Measurements from ENCODE around the gene POLL.
"Not testable (repeated sequence)": the region's sequence is repeated elsewhere in the genome, so short reads cannot be mapped to it uniquely, and the experiment has no call there.

The POLL gene

DNA sequence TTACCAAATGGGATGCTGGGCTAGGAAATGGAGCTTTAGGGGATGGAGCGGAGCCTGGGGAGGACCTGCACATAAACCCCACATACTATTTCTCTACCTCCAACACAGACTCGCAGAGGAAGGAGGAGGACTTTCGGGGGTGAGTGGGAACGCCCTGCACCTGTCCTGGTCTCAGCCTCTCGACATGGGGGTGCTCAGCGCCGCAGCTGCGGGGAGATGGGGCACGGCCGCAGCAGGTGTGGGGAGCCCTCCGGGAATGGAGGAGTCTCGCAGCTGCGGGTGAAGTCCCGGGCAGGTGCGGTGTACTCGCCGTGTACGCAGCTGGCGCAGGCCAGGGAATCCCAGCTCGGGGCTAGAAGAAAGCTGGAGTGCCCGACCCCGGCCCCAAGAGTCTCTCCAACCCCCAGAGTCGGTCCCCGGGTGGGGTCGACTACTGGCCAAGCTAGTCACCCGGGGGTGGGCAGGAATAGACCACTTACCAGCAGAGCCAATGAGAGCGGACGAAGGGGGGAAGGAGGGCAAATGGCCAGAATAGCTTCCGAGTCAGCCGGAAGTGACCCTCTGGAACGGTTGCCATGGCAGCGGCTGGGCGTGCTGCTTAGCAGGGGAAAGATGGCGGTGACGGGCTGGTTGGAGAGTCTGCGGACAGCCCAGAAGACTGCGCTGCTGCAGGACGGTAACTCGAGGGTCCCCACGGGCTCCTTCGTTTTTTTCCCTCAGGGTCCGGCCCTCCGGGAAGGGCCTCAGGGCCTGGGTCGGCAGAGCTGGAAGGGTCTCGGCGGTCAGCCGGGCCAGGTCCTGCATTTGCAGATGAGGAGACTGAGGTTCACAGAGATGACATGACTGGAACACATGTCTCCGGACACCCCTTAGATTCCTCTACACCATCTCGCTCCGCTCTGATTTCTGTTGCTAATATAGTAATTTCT lies at the start of gene POLL, which contains the start of gene DPCD:
Gene POLL (minus strand): TSS at position 533 of the 929 bp plus-strand sequence. CDS start 897 bp downstream, outside the sequence.
Gene DPCD (plus strand): TSS at position 597 of the 929 bp plus-strand sequence. CDS start 16 bp downstream, at position 613.
- peak; percentile 92 to 93 for DNase-seq

DNA sequence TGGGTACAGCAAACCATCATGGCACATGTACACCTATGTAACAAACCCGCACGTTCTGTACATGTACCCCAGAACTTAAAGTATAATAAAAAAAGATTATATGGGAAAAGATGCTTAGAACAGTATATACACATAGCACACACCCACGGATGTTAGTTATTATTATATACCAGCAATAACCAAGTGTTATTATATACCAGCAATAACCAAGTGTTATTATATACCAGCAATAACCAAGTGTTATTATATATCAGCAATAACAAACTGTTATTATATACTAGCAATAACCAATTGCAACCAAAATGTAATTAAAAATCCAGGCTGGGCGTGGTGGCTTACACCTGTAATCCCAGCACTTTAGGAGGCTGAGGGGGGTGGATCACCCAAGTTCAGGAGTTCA lies 45.5 kb upstream of the POLL start:
- DNase-seq = not testable (repeated sequence)

DNA sequence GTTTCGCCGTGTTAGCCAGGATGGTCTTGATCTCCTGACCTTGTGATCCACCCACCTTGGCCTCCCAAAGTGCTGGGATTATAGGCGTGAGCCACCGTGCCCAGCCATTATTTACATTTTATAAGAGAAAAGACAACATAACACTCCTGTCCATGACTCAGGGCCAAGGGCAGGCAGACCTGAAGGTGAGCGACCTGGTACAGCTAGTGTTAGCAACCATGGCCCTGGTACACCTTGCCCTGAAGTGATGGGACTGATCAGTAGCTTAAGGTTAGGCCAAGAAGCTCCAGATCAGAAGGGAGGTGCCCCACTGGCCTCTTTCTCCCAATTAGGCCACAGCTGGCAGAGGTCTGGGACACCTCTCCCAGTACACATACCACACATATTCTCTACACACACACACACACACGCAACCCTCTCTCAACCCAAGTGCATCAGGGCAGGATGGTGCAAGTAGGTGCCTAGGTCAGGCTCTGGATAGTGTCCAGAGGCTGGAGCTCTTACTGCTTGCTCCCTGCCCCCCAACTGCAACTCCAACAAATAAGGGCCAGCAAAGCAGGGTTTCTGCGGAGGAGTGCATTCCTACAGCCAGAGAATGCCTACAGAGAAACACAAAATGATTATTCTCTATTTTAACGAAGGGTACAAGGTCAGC lies 43.9 kb upstream of the POLL start:
- DNase-seq = no peak

DNA sequence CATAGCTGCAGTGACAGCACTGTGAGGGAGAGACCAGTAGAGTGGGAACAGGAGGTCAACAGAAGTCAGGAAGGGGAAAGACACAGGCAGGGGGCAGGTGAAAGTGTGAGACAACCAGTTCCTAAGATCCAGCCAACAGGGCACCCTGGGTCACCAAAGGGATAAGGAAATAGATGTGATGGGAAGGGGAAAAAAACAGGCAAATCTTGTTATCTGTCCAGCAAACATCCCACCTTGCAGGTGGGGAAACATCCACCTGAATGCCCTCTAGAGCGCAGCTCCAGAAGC lies 42.5 kb upstream of the POLL start:
- DNase-seq = no peak

DNA sequence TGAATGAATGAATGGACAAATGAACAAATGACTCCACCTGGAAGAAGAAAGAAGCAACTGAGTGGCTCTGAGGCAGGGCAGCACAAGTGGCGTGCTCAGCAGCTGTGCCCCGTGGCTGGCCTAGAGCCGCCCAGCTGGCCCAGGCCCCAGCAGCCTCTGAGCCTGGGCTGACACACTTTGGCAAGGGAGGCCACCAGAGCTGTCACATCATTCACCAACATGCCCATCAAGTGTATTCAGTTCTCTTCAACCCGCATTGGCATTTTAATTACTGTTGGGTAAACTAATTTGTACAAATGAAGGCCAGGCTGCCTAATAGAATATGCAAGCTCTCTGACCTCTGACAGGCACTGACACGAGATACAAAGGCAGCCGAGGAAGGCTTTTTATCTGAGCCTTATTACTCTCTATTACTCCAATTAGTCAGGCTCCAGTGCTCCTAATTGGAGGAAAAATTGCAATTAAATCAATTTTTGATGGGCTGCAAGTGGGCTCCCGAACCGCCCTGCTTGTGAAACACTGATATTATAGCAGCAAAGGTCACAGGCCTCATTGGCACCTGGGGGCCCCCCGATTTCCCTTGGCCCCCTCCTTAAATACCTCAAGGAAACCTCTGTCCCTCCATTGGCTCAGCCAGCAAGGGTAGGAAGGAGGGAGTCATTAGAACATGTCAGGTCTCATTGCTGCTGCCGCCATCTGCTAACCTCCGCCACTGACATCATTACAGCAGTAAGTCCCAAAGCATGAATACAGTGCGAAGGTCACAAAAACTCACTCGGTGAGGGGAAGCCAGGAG lies 42.0 kb upstream of the POLL start:
- DNase-seq = no peak

DNA sequence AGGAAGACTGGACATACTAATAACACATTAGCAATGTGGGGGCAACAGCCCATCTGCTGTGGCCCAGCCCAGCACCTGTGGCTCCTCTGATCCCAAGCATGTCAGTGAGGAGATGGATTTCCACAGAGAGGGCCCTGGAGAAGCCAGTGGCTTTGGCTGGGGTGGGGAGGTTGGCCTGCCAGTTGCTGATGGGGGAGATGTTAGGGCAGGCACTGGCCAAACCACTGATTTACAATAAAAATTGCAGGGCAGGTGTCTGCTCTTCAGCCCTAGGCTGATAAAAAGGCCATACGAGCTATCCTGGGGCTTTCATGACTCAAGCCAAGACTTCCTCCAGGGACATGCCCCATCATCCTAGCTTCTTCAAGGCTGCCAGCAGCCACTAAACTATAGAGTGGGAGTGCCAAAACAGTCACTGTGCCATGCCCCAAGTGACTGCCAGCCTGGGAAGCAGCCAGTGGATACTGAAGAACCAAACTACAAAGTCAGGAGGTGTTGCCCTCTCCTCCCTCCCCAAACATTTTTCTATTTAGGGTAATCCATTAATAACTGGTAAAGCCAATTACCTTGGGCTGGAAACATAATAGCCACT lies 37.9 kb upstream of the POLL start:
- DNase-seq = no peak

DNA sequence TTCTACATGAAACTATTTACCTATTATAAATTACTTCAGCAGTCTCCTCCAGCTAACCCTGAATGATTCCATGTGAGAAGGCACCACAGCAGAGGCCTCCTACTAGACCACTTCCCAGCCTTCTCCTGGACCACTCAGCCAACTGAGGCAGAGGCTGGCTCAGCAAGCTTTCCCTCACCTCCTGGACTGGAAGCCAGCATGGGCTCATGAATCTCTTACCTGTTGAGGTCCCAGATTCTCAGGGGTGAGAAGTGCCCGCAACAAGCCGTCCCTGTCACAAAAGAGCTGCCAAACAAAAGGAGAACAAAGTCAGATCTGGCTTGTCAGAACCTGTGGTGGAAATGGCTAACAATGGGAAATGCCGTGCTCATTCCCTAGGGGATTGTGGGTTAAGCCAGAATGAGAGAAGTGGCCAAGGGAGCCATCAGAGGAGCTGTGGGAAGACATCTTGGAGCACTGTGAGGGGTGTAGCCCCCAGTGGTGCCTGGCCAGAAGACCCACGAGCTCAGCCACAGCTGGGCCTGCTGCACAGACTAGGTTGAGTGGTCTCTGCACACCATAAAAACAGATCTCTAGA lies 36.6 kb upstream of the POLL start:
- no peak for DNase-seq

DNA sequence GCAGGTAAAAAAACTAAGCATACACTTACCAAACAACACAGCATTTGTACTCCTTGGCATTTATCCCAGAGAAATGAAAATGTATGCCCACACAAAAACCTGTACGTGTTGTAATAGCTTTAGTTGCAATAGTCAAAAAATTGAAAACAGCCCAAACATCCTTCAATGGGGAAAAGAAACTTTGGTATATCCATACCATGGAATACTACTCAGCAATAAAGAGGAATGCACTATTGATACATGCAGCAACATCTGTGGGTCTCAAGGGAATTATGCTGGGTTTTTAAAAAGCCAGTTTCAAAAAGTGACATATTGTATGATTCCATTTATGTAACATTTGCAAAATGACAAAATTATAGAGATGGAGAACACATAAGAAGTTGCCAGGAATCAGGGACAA lies 35.5 kb upstream of the POLL start:
- no peak for DNase-seq

DNA sequence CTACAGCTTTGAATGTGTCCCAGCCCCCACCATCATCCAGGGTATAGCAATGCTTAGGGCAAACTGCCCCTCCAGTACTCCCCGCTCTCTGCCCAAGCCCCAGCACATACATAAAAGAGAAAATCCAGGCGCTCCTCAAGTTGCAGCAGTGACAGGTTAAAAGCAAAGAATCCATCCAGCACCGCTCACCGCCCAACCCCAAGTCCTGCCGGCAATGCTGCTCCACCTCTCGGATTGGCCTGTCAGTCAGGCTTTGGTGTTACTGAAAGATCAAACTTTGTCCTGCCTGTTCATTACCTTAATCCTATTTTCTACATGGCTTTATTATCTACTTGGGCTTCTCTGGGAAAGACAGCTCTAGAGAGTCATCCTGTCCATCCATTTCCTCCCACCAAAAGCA lies 31.9 kb upstream of the POLL start:
- DNase-seq = no peak

DNA sequence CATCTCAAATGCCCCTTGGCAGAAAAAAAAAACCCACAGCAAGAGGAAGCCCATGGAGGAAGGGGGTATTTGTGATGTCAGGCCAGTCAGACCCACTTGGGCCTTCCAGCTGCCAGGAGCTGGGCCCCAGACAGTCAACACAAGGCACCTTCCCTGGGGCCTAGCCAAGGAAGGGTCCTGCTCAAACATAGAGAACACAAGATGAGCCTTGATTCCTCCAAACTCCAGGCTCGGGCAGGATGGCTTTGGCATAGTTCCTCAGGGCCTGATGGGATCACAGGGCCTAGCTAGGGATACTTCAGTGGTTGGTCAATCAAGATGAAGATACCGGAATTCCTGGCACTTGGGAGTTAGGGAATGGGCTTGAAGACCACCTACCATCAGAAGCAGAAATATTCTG lies 30.8 kb upstream of the POLL start:
- DNase-seq = no peak

DNA sequence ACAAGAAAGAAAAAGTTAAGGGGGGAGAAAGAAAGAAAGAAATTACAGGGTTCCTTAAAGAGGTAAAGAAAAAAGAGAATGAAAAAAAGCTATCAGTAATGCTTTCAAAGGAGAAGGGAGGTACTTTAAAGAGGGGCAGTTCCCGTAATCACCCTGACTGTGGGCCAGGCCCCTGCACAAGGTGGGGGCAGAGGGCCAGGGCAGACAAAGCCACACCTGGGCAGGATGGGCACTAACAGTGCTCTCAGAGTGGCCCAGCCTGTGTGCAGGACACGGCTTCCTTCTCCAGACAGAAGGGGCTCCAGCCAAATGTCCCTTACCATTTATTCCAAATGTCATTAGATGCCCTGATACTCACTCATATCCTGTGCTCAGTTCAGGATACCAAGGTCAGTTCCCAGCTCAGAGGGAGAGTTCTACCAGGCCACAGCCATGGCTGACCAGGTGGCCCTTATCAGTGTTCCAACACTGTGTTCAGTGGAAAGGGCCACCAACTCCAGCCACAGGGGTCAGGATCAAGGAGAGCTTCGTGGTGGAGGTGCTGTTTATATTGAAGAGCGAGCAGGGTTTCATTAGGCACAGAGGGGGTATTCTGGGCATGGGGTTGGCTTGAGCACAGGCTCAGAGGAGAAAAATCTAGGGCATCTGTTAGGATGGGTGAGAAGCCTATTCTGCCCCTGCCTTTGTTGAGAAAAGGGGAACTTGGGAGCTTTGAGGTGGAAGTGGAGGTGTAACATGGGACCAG lies 29.9 kb upstream of the POLL start:
- no peak for DNase-seq

DNA sequence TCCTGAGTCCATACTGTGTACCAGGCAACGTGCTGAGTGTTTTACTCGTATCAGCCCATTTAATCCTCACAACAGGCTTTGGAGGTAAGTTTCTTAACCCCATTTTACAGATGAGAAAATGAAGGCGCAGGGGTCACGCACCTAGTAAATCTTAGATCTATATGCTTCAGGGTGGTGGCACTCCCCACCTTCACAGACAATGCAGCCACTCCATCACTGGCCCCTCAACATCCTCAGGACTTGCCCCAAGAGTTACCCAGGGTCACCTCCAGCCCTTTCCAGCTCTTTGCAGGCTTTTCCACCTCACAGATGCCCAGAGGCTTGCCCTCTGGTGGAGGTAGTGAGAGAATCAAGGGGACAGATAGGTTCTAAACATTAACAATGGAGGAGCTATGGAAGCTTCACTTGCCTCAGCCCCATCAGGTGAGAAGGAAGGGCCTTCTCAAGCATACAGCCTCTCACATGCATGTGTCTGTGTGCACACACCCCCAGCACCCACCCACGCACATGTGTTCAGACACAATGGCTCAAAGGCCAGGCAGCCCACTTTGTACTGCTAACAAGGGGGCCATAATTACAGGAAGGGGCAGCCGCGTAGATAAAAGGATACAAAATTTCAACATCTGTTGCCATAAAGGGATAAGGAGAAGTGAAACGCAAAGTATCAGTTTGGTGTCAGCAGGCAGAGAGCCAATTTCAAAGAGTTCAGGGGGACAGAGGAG lies 29.2 kb upstream of the POLL start:
- no peak for DNase-seq

DNA sequence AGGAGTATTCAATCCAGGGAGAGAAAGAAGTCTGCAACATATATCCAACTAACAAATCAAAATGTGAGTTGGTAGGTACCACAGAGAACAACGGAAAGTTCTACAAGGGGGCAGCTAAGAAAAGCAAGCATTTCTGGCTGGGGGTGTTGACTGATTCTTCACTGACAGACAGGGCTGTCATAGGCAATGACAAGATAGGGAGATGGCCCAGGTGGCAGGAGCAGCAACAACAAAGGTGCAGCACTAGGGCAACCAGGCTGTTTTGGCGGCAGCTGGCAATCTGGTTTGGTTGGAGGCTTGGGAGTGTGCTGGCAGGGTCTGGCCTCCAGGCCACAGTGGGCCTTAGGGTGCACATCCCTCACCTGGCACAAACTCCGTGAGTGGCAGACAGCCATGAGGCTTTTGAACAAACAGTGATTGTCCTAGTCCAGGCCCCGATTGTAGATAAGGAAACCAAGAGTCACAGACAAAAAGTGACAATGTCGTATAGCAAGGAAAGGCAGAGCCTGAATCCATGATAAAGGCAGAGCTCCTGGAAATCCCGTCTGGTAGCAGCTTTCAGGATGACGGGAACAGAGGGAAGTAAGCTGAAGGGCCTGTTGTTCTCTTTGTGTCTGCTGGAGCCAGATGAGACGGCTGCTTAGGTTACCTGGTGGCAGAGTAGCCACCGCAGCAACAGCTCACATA lies 28.5 kb upstream of the POLL start:
- no peak for DNase-seq

DNA sequence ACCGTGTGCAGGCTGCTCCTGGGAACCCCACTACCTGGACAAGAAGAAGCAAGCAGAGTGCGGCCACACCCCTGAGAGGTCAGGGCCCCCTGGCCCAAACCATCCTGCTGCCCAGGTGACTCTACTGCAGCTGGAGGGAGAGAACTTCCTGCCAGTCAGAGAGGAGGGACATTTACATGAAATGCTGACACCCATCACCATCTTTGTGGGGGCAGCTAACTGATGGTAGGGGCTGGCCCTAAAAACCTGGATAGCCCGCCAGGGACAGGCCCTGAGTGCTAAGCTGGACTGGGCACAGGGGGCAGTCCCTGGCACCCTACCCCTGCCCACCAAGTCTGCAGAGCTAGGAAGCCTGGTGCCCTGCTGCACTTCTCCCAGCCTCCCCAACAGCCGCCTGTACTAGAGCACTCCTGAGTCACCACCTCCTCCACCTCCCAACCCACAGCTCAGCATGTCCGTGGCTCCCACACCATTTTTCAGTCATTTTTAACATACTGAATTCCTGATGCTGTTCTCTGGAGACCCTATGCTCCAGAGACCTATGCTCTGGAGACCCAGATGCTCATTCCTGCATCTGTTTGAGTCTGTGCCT lies 27.6 kb upstream of the POLL start:
- no peak for DNase-seq

DNA sequence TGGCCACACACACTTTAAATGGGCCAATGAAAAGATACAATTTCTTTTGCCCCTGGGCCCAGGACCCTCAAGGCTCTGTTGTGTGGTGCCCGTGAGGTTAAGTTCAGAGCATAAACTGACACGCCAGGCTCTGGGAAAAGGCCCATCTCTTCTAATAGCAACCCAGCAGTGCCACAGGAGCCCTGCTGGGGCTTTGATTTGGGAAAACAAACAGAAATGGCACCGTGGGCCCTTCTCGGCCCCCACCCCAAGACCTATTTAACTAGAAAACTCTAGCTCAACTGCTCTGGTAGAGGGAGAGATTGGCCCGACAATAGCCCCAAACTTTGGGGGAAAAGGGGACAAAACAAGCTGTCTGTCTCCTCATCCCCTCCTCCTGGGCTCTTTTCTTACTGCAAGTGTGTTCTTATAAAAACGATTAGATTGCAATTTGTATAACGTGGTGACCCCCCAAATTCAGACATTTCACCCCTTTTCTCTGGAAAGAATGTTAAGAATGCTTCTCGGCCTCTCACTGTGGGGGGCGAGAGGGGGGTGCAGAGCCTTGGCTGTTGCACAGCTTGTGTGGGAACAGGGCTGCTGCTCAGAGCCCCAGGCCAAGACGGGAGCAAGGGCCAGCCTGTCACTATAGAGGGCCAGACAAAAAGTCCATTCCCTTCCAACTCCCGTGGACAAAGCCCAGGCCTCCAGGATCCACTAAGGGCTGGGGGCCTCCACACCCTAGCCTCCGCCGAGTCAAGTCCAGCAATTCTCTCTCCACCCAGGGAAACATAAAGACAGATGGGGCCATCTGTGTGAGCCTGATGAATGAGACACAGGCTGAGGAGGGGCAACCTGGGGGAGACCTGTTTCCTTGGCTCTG lies 26.8 kb upstream of the POLL start:
- DNase-seq = no peak

DNA sequence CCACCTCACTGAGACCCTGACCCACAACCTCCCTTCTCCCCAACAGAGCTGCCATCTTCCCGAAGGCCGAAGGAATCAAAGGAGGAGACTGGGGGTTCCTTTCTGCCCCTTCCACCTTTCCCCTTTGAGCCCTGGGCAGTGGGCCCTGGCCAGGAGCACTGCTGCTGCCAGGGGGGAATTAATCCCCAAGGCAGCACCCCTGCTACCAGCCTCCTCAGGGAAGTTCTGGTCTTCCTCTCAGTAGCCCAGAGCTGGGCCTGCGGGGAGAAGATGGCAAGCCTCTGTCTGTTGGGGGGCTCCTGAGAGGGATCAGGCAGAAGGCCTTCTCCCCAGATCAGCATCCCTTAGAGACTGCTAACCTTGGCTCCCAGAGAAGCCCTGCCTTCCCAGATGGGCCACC lies 25.6 kb upstream of the POLL start:
- DNase-seq = no peak

DNA sequence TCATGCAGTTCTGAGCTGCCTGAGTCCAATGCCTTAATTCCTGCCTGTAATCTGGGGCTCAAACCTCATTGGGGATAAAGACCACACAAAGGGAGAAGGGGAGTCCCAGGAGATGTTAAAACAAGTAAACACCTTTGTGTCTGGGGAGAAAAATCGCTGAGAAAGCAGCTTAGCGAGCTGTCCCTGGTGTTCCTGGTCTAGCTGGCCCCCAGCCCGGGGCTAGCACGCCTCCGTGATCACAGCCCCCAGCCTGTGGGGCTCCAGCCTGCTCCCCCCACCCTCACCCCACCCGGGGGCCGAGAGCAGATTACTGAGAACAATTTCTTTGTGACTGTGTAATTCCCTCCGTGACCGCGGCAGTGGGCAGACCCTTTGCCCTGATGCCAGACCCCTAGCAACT lies 24.8 kb upstream of the POLL start:
- no peak for DNase-seq

DNA sequence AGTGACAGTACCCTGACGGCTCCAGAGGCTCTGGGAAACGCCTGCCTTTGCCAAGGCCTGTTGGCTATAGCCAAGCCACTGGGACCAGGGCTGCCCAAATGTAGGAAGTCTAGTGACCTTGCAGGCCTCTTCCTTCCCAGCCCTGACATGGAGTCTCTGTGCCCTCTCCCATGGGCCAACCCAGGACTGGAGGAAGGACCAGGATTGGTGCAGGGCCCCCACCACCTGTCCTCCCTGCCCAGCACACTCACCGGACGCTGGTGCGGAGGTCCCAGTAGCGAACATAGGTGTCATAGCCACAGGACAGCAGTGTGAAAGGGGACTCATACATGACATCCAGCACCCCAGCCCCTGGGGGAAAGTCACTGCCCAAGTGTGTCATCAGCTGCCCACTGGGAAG lies 24.0 kb upstream of the POLL start:
- DNase-seq = no peak

All from stimulated activated CD4-positive, alpha-beta T cell treated with anti-CD3 and anti-CD28 coated beads, Interleukin-2, amount 100 ng/mL, for 48 hours (primary cell).